Measurements from ENCODE around the gene IFNG.

Gene IFNG

GRCh38 chr12:68166317-68166831 is 6.8 kb upstream of the IFNG start:
- DNase-seq (ENCODE audit: low read depth, low spot score): no peak

DNA sequence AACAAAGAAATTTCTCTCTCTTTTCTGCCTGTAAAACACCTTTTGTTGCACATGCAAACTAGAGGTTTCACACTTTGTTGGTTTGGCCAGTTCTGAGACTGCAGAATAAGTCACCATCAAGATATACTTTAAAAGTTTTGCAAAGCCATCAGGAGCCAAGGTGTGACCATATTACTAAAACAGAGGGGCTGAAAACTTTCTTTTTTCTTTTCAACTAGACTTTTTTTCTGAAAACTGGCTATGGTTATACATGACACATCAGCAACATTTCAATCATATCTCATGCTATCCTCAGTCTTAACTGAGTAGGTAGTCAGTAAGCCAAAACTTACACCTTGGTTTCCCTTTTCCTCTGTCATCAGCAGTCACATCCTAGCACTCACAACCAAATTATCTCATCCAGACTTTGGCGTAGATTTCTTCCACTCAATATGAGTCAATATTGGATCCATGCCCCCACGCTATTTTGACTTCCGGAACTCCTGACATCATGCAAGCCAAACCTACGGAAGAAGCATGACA is 4.1 kb upstream of the IFNG start:
- no peak for DNase-seq (ENCODE audit: low read depth, low spot score)

DNA sequence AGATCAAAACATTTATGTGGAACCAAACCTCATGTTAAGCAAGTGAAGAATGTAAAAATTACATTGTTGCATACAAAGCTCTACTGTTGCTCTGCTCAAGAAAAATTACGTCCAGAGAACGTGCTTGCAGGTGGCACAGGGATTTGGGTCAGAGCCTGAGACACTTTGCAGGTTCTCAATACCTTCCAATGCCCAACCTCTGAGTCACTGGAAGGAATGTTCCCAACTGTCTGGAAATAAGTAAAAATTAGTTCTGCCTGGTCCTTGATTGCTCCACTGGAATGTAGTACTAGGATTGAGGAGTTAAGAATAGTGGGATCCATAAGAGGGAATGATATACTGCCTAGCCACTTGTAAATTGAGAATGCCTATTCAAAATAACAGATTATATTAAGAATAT is 2.8 kb upstream of the IFNG start:
- DNase-seq (ENCODE audit: low read depth, low spot score): no peak

DNA sequence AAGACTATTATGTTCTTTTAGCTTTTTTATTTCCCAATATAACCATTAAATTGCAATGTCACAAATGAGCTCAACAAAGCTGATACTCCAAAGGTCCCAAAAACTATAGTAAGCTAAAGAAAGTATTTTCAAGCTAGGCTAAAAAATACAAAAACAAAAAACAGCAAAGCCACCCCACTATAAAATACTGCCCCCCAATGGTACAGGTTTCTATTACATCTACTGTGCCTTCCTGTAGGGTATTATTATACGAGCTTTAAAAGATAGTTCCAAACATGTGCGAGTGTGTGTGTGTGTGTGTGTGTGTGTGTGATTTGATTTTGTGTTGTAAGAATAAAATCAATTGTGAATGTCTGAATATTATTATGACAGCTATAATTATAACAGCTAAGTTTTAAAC is 1.1 kb downstream of the IFNG start:
- DNase-seq (ENCODE audit: low read depth, low spot score): no peak

DNA sequence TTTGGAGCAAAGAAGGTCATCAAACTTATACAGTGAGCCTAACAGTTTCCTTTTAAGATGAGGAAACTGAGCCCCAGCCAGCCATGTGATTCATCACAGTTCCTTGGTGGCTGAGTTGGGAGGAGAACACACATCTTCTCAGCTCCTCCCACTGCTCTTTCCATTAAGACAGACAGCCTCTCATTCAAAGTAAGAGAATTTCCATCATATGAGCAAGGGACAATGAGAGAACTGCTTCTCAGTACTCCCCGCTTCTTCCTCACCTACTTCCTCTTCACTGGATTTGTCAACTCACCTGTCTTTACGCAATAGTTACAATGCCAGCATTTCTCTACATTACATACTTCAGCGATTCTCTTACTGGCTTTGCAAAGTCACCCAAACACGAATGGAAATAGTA is 2.2 kb downstream of the IFNG start:
- no peak for DNase-seq (ENCODE audit: low read depth, low spot score)

- no peak for DNase-seq (ENCODE audit: low read depth, low spot score)
These were observed 2.9 kb downstream of the IFNG start for GRCh38 chr12:68156636-68157035.

GRCh38 chr12:68154779-68155178 is 4.8 kb downstream of the IFNG start:
- DNase-seq (ENCODE audit: low read depth, low spot score): no peak

GRCh38 chr12:68148261-68148951 is 11.1 kb downstream of the IFNG start:
- no peak for DNase-seq (ENCODE audit: low read depth, low spot score)

DNA sequence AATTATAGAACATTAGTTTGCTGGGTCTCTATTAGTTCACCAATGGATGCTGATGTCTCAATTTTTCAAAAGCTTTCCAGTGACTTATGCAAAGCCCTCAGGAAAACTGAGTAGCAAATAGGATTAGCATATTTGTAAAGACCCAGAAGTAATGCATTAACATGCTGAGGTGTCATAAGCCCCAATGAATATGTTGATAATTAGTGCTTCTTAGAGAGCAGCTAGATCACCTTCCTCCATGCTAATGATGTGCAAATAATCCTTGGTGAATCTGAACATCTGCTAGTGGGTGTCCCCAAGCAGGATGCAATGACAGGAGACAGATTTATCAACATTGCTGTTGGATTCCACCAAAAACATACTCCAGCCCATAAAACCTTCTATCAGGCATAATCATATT is 19.0 kb downstream of the IFNG start:
- no peak for DNase-seq (ENCODE audit: low read depth, low spot score)

DNA sequence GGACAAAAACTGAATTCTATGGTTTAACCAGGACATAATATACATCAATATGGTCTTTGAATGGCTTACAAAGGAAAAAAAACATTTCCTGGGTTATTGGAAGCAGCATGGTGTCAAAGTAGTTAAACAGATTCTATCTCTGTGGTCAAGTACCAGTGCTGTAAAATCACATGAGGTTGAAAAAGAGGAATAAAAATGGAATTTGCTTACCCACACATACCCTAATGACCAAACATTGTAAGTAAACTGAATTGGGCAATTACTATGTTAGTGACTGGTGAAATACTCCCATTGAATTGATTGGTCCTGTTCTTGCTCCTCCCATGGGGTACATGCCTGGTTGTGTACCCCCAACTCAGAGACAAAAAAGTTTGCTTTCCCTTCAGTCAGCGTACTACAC is 19.6 kb downstream of the IFNG start:
- no peak for DNase-seq (ENCODE audit: low read depth, low spot score)

DNA sequence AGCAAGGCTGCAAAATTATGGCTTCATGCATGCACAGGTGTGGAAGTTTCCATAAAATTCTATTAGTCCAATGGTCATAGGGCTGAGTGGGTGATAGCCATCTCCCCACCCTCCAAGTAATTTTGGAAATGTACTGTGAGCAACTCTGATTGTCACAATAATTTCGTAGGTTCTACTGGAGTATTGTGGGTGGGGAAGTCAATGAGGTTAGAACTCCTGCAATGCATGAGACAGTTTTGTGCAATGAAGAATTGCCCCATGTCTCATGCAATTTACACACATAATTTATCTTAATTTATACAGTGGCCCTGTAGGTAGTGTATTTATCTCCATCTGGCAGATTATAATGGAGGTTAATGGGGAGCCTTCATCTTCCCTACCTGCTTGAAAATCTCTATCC is 20.5 kb downstream of the IFNG start:
- no peak for DNase-seq (ENCODE audit: low read depth, low spot score)

GRCh38 chr12:68138480-68138879 is 21.1 kb downstream of the IFNG start:
- no peak for DNase-seq (ENCODE audit: low read depth, low spot score)

- DNase-seq (ENCODE audit: low read depth, low spot score): no peak
These were observed 22.2 kb downstream of the IFNG start for GRCh38 chr12:68137335-68137830.

DNA sequence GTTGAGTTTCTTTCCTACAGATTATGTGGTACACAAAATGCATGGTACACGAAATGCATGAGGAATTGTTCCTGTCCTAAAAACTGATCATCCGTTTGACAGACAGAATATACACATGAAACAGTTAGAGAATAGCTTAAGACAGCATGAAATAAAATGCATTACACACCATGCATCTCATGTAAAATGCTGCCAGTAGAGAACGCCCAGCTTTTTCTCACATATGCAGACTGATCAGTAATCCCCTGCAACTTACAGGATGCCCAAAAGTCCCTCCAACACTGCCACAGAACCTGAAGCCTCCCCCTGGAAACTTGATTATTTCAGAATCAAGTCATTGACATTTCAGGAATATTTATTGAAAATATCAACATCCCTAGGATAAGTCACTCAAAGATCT is 24.0 kb downstream of the IFNG start:
- no peak for DNase-seq (ENCODE audit: low read depth, low spot score)

GRCh38 chr12:68131867-68132414 is 27.6 kb downstream of the IFNG start:
- DNase-seq (ENCODE audit: low read depth, low spot score): no peak

DNA sequence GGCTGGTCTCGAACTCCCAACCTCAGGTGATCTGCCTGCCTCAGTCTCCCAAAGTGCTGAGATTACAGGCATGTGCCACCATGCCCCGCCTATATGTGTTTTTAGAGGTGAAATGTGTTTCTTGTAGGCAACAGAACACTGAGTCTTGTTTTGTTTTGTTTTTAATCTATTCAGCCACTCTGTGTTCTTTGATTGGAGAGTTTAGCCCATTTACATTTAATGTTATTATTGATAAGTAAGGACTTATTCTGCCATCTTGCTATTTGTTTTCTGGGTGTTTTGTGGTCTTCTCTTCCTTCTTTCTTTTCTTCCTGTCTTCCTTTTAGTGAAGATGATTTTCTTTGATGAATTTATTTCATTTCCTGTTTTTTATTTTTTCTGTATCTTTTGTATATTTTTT is 29.6 kb downstream of the IFNG start:
- DNase-seq (ENCODE audit: low read depth, low spot score): no peak

- DNase-seq (ENCODE audit: low read depth, low spot score): no peak
These were observed 37.2 kb downstream of the IFNG start for GRCh38 chr12:68122236-68122920.

DNA sequence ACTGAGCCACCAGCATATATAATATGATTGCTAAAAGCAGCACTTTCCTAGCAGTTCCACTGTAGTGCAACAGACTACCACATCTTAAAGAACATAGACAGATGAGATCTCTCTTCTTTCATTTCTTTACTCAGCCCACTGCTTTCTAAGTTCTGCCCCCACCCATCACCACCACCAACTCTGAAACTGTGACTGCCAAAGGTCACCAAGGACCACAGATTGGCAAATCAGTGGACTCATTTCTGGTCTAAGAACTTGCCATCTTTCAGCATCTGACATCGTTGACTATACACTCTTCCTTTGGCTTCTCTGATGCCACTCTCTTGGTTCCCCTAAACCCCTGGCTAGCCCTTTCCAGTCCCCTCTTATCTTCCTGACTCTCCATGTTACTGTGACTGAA is 38.4 kb downstream of the IFNG start:
- no peak for DNase-seq (ENCODE audit: low read depth, low spot score)

GRCh38 chr12:68119724-68120211 is 39.8 kb downstream of the IFNG start:
- no peak for DNase-seq (ENCODE audit: low read depth, low spot score)

DNA sequence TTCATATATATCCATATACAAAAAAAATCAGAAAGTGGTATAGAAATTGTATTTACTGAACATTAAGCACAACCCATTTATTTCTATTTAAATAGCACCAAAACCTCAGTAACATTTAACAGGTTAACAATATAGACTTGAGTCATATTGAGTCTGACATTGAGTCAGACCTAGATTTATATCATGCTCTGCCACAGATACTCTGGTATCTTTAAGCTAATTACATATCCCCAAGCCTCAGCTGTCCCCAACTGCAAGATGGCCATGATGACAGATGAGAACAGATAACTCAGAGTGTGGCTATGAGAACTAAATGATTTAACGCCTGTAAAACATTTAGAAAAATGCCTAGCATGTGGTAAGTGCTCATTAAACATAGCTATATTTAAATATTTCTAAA is 40.3 kb downstream of the IFNG start:
- no peak for DNase-seq (ENCODE audit: low read depth, low spot score)

DNA sequence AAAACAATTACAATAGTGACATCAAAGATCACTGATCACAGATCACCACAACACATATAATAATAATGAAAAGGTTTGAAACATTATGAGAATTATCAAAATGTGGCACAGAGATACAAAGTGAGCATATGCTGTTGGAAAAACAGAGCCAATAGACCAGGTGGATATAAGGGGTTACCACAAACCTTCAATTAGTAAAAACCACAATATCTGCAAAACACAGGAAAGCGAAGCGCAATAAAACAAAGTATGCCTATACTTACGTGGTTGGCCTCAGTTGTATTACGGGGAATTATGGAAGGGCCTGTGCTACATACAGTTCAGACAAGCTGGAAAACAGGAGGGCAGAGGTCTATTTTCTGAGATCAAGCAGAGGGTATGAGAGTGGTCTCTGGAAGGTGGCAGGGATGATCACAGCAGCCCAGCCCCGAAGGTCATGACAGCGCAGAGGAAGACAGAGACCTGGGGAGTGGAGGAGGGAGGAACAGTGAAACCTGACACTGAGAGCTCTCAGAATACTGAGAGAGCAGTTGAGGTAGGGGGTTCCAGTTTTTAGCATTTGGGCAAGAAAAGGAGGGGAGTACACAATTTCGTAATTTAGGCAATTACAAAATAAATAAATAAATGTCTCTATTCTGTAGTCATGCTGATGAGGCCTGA is 41.3 kb downstream of the IFNG start:
- no peak for DNase-seq (ENCODE audit: low read depth, low spot score)

- no peak for DNase-seq (ENCODE audit: low read depth, low spot score)
These were observed 41.9 kb downstream of the IFNG start for GRCh38 chr12:68117661-68118060.

All from brain pericyte (primary cell).